ENCODE data around the gene SELENOH.
"Not testable (repeated sequence)": the region's sequence is repeated elsewhere in the genome, so short reads cannot be mapped to it uniquely, and the experiment has no call there.

The SELENOH gene

GRCh38 chr11:57741132-57742086 is at the start of gene SELENOH:
Gene SELENOH (plus strand): TSS chr11:57741491. CDS start chr11:57741596, 105 bp downstream.
- DNase-seq (ENCODE audit: low read depth), result peak; percentile 88

- no peak for DNase-seq (ENCODE audit: low read depth)
Observed at GRCh38 chr11:57698843-57699365, 42.4 kb upstream of the SELENOH start.

GRCh38 chr11:57699813-57700212 is 41.5 kb upstream of the SELENOH start:
- no peak for DNase-seq (ENCODE audit: low read depth)

GRCh38 chr11:57700425-57700824 is 40.9 kb upstream of the SELENOH start:
- DNase-seq (ENCODE audit: low read depth), result no peak

- no peak for DNase-seq (ENCODE audit: low read depth)
Observed at GRCh38 chr11:57703341-57703740, 38.0 kb upstream of the SELENOH start.

- no peak for DNase-seq (ENCODE audit: low read depth)
Observed at GRCh38 chr11:57704932-57705331, 36.4 kb upstream of the SELENOH start.

GRCh38 chr11:57705432-57705831 is 35.9 kb upstream of the SELENOH start:
- DNase-seq (ENCODE audit: low read depth), result not testable (repeated sequence)

GRCh38 chr11:57709802-57710367 is 31.4 kb upstream of the SELENOH start:
- no peak for DNase-seq (ENCODE audit: low read depth)

- peak; percentile 75 for DNase-seq (ENCODE audit: low read depth)
Observed at GRCh38 chr11:57711414-57712255, 29.7 kb upstream of the SELENOH start, which contains the start of gene MED19. Gene MED19 (minus strand): TSS chr11:57712215. CDS start chr11:57712179, 36 bp downstream.

GRCh38 chr11:57712256-57713150 is 28.8 kb upstream of the SELENOH start, which contains the start of gene TMX2:
Gene TMX2 (plus strand): TSS chr11:57712593. CDS start chr11:57712619, 26 bp downstream.
- peak; percentile 86 for DNase-seq (ENCODE audit: low read depth)

- DNase-seq (ENCODE audit: low read depth), result no peak
Observed at GRCh38 chr11:57713835-57714234, 27.5 kb upstream of the SELENOH start.

GRCh38 chr11:57716726-57717125 is 24.6 kb upstream of the SELENOH start:
- DNase-seq (ENCODE audit: low read depth), result not testable (repeated sequence)

- no peak for DNase-seq (ENCODE audit: low read depth)
Observed at GRCh38 chr11:57727185-57727584, 14.1 kb upstream of the SELENOH start.

GRCh38 chr11:57728829-57729228 is 12.5 kb upstream of the SELENOH start:
- no peak for DNase-seq (ENCODE audit: low read depth)

- DNase-seq (ENCODE audit: low read depth), result no peak
Observed at GRCh38 chr11:57729479-57729878, 11.8 kb upstream of the SELENOH start.

- no peak for DNase-seq (ENCODE audit: low read depth)
Observed at GRCh38 chr11:57732661-57733060, 8.6 kb upstream of the SELENOH start.

GRCh38 chr11:57735619-57736298 is 5.5 kb upstream of the SELENOH start:
- DNase-seq (ENCODE audit: low read depth), result no peak

- no peak for DNase-seq (ENCODE audit: low read depth)
Observed at GRCh38 chr11:57742087-57742452, 779 bp downstream of the SELENOH start.

GRCh38 chr11:57744357-57744756 is 3.1 kb downstream of the SELENOH start:
- DNase-seq (ENCODE audit: low read depth), result no peak

GRCh38 chr11:57745206-57745605 is 3.9 kb downstream of the SELENOH start:
- no peak for DNase-seq (ENCODE audit: low read depth)

All from T-helper 22 cell (primary cell).